ENCODE data around the gene TSPAN10.
A peak's percentile ranks its signal among the peaks of the same experiment; 100 is the strongest.
"Not testable (repeated sequence)": the region's sequence is repeated elsewhere in the genome, so short reads cannot be mapped to it uniquely, and the experiment has no call there.

TSPAN10 gene

DNA sequence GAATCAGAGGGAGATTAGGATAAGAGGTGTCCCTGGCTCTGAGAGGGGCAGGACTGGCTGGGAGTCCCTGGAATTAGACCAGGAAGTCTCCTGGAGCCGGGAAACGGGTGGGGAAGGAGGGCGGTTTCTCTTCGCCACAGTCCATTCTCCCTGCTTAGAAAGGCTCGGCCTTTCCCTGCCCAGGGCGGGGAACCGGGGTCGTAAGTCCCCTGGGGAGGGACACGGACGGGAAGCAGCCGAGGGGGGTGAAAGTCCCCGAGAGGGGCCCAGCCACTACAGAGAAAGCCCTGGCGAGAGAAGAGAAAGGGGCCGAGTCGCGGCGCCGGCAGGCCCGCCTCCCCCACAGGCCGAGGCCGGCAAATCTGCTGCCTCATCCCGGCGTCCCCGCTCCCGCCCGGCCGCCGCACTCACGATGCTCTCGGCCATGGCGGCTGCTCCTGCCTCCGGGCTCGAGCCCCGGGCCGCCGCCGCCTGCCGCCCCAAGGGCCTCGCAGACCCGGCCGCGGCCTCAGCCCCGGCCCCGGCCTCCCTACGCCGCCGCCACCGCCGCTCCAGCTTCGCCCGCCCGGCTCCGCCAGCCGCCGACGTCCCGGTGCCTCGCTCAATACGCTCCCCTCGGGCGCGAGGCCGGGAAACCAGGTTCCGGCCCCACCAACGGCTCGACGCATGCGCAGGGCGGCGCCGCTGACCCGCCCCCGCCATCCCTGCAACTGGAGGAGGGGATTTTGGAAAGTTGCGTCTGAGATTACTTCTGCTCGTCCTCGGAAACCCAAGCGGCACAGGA is at the start of gene TSPAN10, which contains the start of gene NPLOC4:
Gene TSPAN10 (plus strand): TSS at position 692 of the 784 bp plus-strand sequence. CDS start 5,217 bp downstream, outside the sequence.
Gene NPLOC4 (minus strand): TSS at position 608 of the 784 bp plus-strand sequence. CDS start 182 bp downstream, at position 426.
- DNase-seq (ENCODE audit: low spot score), result peak; percentile 84

DNA sequence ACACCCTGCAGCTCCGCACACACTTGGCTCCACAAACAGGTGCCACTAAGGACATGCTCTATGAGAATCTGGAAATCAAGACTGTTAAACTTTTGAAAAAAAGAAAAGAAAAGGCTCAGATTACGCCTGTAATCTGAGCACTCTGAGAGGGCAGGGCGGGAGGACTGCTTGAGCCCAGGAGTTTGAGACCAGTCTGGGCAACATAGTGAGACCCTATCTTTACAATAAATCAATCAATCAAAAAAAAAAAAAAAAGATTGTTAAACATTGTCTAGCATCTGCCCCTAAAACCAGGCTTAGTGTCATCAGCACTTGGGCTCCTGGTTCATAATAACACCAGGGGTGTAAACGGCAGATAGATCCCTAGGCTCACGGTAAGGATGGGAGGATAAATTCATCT is 47.4 kb upstream of the TSPAN10 start:
- DNase-seq (ENCODE audit: low spot score), result no peak

DNA sequence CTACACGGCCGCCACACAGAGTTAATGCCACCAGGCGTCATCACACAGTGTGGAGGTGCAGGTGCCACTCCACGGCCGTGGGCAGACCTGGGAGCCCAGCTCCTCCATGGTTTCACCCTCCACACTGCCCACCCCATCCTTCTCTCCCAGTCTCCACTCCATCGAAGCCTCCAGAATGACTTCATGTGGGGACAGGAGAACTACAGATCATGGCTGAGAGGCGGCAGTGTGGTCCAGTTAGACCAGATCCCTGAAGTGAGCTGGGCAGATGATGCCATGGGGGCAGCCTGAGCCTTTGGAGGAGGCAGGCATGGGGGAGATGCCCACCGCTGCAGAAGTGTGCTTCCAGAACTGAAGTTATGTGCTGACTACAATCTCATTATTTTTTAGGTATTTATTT is 46.9 kb upstream of the TSPAN10 start:
- no peak for DNase-seq (ENCODE audit: low spot score)

DNA sequence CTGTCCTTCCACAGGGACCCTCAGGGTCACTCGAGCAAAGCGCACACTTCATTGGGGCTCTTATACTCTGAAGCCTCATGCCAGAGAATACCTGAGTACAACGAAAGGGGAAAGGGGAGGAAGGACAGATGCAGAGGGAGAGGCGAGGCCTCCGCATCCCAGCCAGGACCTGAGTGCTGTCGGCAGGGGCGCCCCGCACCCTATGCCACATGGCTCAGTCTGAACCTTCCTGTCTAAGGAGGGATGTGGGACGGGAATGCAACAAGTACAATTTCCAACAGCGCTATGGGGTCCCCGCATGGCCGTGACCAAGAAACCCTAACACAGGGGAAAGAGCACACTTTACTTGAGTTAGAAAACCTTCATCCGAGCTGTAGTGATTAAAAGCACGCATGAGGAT is 45.0 kb upstream of the TSPAN10 start:
- no peak for DNase-seq (ENCODE audit: low spot score)

DNA sequence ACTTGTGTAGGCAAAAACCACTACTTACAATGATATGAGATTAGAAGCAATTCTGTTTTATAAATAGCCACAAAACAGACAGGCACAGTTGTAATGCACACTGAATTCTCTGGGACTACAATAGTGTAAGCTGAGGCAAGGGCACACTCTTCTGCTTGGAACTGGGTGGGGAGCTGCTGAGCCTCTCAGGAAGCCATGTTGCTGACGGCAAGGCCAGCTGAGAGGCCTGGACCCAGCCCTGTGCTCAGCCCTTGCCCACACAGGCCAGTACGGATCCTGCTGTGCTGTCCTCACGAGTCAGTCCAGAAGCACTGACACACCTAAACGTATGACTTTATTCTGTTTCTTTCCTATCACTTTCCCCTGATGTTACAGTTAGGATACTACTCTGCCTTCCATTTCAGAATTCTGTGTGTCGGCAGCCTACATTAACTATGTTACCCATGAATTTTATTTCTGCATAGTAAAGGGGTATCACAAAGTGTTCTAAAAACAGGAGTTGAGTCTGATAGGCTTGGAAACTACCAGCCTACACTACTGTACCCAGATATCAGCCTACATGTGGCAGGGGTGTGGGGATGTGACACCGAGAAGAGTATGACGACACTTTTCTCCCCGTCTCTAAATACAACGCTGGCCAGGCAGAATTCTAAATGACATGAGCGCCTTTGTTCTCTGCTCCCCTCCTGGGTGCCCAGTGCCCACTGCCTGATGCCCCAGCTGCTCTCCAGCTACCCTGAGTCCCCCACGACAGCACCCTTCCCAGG is 43.7 kb upstream of the TSPAN10 start:
- no peak for DNase-seq (ENCODE audit: low spot score)

DNA sequence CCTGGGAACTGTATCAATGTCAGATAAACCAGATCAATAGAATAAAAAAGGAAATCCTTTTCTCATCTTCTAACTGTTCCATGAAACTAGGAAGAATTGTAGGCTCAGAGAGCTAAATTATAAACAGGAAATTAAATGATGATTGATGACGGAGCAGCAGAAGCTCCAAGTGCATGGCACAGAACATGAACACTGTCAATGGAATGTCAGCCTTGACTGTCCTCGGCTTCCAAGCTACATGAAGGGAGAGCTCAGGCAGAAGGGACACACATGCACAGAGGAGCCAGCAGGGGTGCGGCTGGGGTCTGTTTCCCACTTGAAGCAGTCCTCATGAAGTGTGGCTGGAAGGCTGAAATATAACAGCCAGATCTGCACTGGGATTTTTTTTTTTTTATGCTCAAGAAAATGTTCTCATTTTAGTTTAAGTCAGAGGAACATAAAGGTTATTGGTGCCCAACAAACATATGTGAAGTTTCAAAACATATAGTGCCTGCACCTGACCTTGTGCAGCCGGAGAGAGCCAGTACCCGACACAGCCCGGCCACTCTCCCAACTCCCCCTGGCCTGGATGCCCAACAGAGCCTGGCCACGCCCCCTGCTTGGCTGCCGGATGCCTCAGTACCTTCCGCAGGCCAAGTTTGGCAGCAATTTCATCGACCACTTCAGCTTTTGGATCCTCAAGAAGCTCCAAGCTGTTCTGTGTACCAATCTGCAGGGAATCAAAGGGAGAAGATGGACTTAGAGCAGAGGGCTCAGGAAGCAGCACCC is 37.1 kb upstream of the TSPAN10 start:
- DNase-seq (ENCODE audit: low spot score), result no peak

DNA sequence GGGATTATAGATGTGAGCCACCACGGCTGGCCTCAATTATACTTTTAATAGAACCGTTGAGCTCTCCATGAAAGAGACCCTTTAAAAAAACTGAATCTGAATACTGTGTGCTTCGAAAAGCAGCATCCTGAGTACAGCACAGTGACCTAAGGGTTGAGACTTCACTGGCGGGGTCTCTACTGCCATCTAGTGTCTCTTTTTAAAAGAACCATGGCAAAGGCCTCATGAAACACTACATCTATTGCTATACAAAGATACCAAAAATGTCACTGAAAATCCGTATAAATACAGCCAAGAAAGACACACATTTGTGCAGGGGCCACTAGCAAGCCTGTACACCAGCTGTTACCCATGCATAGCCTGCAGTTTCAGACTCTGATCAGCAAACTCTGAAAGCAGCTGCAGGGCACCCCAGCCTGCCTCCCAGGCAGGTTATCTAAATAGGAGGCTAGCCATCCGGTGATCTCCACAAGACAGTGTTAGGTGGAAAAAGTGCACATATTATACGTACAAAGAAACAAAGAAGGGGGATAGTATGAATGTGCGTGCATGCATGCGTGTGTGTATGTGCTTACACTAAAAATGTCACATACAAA is 35.4 kb upstream of the TSPAN10 start:
- DNase-seq (ENCODE audit: low spot score), result peak; percentile 74

DNA sequence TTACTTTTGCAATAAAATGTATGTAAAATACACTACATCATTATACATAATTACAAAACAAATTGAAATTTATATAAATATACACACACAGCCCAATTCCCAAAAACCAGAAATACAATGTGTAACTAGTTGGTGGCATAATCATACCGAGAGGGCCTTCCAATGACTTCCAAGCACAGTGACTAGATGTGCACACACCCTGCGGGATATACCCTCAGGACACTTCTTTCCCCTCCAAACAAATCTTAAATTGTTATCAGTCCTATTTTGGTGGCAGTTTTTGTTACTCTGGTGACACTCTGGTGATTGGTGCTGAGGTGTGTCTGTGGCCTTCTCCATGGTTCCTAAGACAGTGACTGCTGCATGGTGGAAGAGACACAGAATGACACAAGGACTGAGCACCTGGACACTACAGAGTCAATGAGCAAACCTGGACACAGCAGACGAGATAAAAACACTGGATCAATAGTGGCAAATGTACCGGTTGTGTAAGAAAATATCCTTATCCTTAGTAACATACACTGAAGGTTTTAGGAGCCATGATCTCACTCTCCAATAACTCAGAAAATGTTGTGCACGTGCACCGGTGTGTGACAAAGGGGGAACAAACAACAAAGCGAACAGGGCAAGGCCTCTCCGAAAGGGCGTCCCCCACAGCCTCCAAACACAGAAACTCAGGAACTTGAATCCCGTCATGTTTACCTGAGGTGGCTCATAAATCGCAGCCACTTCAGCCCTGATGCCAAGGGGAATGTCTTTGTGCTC is 33.0 kb upstream of the TSPAN10 start:
- no peak for DNase-seq (ENCODE audit: low spot score)

DNA sequence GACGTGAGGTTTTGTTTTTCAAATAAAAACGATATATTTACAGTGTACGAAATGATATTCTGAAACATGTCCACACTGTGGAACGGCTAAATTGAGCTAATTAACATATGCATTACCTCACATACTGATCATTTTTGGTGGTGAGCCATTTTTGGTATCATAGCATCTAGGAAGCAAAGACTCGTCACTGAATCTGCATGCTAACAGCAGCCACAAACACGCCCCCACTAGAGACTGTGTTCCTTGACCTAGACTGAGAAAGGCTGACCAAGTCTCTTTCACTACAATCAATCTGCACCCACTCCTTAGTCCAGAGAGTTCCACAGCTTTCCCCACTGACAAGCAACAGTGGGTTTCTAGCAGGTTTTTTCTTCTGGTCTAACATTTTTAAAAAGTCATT is 29.6 kb upstream of the TSPAN10 start:
- DNase-seq (ENCODE audit: low spot score), result no peak

DNA sequence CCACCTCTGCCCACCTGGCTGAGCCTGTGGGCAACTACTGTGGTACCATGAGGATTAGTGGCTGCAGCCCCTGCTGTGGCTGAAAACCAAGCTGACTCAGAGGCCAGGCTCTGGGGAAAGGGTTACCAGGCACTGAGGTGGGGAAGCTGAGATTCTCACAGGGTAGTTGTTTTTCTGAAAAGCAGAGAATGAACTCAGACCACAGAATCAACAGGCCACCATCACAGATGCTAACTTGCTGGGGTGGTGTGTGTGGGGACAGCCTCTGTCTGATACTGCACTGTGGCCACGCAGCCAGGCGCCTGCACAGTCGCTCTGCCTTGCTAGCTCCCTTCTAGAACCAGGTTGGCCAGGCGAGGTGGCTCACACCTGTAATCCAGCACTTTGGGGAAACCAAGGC is 28.9 kb upstream of the TSPAN10 start:
- DNase-seq (ENCODE audit: low spot score), result no peak

DNA sequence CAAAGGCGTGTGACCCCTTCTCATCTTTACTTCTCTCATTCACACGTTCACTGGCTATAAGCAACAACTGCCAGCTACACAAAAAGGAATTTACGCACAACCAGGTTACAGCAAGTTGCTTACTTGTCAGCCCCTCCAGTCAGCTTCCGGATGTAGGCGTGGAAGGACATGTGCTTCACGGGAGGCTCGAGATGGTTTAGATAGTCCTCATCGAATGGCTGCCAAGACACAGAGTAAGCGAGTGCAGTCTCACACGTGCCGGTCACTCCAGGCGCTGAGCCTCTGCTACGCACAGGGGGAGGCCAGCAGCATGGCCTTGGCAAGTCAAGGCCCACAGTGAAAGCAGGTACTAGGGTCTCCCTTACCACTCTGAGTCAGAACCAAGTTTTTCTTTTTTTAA is 28.4 kb upstream of the TSPAN10 start:
- no peak for DNase-seq (ENCODE audit: low spot score)

DNA sequence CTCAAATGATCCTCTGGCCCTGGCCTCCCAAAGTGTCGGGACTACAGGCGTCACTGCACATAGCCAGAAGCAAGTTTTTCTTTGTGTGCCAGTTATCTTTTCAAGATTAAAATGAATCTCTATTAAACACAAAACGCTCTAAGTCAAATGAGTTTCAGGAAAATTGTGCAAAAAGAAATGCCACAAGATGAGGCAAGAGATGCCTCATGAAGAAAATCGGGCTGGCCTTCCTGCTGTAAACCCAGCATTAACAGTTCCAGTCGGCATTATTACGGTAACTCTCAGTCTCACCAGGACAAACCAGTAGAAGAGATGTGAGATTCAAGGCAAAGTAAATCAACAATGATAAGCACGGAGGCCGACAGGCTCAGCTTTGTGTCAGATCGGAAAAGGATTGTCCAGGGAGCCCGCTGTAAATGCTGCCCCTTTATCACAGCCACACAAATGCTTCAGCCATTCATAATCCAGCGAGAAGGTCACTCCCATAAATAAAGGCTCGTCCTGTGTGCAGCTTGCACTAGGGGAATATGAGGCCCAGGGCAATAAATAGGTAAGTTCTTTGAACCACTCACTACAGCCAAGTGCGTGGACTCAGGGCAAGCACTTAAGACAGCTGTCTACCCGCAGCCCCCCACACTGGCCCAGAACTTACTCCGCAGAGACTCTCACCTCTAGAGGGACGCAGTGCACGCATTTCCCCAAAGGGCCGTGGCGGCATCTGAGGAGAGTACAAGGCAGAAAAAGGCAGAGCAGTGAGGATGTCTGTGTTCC is 27.3 kb upstream of the TSPAN10 start:
- DNase-seq (ENCODE audit: low spot score), result no peak

DNA sequence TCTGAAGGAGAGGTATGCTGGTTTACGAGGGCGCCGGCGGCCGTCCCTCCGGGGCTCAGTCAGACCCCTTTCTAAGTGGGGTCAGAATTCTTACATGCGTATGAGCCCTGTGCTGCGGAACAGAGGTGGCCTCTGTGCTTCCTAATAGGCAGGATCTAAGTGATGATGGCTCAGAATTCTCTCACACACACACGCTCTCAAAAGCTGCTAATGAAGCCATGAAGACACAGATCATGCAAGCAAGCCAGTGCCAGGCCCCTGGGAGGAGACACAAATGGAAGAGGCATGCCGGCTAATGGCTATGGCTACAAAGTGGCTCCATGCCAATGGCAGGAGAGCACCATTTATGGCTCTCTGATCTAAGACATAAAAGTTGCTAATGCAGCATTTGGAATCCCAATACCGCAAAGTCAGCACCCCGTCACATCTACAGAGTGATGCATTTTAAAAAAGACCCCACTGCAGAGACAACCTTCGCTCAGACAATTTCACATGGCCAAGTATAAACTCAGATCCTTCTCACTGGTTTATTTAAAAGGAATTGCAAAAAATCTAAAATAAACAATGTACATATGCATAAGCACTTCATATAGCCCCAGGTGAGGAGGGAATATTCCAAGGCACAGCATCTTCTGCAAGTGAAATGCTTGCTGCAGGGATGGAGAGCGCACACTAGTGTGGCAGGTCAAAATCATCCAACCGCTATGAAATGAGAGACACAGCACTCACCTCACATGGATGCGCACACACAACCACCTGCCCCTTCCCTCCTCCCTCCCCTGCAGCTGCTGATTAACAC is 24.6 kb upstream of the TSPAN10 start:
- no peak for DNase-seq (ENCODE audit: low spot score)

DNA sequence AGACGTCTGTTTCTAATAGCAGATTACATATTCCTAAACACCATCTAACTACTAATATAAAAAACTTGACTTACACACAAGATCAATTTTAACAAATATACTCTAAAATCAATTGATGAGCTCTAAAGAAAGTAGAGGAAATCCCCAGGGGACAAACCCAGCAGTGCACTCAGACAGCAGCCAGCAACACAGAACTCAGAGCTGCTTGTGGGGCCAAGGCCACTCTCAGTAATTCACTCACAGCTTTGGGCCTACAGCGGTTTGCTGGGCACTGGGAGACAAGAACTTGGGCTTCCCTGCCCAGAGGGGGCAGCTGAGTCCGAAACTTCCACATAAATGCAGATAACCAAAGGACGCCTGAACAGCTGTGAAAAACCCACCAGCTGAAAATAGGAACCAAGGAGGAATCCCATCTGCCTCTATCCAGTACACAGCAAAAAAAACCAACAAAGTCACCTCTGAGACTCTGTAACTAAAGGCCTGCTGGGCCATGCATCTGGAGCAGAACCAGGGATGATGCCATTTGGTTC is 21.5 kb upstream of the TSPAN10 start:
- DNase-seq (ENCODE audit: low spot score), result no peak

DNA sequence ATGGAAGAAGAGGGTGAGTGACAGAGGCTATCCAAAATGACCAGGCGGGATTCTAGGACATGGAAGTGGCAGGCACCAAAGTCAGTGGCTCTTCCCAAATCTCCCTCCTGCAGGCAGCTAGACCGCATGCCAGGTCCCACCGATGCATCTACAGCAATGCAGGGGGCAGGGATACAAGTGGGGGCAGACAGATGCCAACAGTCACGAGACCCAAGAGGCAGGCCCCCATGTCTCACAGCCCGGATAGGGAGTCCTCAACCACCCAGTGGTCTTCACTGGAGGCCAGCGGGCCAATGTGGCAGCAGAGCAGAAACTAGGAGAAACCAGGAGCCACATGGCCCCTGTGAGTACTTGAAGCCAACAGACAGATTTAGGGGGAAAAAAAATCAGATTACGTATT is 20.1 kb upstream of the TSPAN10 start:
- DNase-seq (ENCODE audit: low spot score), result no peak

DNA sequence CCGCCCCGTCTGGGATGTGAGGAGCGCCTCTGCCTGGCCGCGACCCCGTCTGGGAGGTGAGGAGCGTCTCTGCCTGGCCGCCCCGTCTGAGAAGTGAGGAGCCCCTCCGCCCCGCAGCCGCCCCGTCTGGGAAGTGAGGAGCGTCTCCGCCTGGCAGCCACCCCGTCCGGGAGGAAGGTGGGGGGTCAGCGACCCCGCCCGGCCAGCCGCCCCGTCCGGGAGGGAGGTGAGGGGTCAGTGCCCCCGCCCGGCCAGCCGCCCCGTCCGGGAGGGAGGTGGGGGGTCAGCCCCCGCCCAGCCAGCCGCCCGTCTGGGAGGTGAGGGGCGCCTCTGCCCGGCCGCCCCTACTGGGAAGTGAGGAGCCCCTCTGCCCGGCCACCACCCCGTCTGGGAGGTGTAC is 18.7 kb upstream of the TSPAN10 start:
- DNase-seq (ENCODE audit: low spot score), result not testable (repeated sequence)

DNA sequence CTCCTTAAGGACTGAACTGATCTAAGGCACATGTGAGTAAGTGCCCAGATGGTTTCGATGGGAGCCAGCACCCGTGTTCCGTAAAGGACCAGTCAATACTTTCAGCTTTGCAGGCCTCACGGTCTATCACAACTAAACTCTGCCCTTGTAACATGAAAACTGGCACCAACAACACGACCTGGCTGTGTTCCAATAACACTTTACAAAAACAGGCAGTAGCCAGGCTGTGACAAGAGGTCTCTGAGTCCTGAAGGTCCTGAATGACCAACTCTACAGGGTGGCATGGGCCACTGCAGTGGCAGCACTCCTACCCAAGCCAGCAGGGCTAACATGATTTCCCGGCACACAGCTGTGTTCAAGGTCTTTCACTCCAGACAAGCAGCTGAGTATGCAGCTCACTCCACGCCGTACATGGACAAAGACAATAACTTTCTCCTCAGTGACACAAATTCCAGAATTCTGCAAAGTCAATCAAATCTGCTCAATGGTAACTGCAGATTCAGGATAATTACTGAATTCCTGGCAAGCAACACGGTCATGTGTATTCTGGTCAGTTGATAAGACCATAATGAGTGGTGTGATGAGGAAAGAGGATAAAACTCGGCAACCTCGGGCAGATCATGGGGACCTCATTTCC is 15.4 kb upstream of the TSPAN10 start:
- DNase-seq (ENCODE audit: low spot score), result no peak

DNA sequence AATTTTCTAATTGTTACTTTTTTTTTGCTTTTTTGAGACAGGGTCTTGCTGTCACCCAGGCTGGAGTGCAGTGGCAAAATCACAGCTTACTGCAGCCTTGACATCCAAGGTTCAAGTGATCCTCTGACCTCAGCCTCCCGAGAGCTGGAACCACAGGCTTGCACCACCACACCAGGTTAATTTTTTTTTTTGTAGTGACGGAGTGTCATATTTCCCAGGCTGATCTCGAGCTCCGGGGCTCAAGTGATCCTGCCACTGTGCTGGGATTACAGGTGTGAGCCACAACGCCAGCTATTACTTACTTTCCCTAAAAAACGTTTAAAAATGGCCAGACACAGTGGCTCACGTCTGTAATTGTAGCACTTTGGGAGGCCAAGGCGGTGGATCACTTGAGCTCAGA is 6.7 kb upstream of the TSPAN10 start:
- DNase-seq (ENCODE audit: low spot score), result no peak

DNA sequence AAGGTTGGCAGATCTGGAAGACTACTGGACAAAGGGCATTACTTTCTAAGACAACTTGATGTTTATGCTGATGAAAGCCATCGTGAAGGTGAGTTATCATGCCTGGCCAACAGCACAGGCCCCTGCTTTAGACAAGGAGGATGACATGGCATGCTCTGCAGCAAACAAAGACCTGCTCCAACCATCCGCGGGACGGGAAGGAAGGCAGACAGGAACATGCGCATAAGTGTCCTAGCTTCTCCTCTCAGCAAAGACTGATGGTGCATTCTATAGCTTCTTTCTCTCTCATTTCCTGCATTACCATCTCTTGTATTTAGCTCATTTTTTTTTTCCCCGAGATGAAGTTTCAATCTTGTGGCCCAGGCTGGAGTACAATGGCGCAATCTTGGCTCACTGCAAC is 5.5 kb upstream of the TSPAN10 start:
- no peak for DNase-seq (ENCODE audit: low spot score)
